T-helper 17 cell (primary cell): ENCODE measurements around the gene APOC4. TPM values are rescaled to one million over a fixed set of nuclear protein-coding genes. Genes with fewer than 3 reads are reported as not detected.

ENCODE experiments used
- ATAC-seq: fragments of 150-1000 bp; cut with Tn5 transposase; 2 replicates; pipeline ENCODE4 v1.10.0; 2021; ENCODE audit warnings: mild to moderate bottlenecking, moderate library complexity
- DNase-seq, 3 donors: peaks; one replicate each; pipeline versions ENCODE4 v3.0.0 to v3.0.0-alpha.2; 2020 to 2021
- H3K9me3 ChIP-seq: one replicate; pipeline ENCODE4 v1.7.0; 2013; ENCODE audit warnings: low read length, mild to moderate bottlenecking; ENCODE audit not compliant: control insufficient read depth, poor library complexity, severe bottlenecking
- H3K27ac Mint-ChIP-seq: one replicate; pipeline ENCODE4 v1.8.0; 2022; ENCODE audit warnings: mild to moderate bottlenecking, moderate library complexity, mixed read lengths
- H3K27me3 Mint-ChIP-seq: one replicate; pipeline ENCODE4 v1.8.0; 2022; ENCODE audit warnings: mixed read lengths
- H3K36me3 Mint-ChIP-seq: one replicate; pipeline ENCODE4 v1.8.0; 2022; ENCODE audit warnings: low read depth, mixed read lengths
- H3K4me1 Mint-ChIP-seq: one replicate; pipeline ENCODE4 v1.8.0; 2022; ENCODE audit warnings: mild to moderate bottlenecking, mixed read lengths
- H3K4me3 Mint-ChIP-seq: one replicate; pipeline ENCODE4 v1.8.0; 2022; ENCODE audit warnings: mild to moderate bottlenecking, moderate library complexity, mixed read lengths
- total RNA-seq, 4 donors: library from RNA in 2 of 4; stranded (reverse) in 2 of 4; gene quantifications; one replicate each; pipeline ENCODE4 v1.2.3 and lab custom pipeline; 2022 to 2026

APOC4 gene
- total RNA-seq, 2 donors from 2014 or later: not detected

- Mint-ChIP-seq H3K27me3 (peaks cover 21% of the 10 kb centered on the region), H3K4me3 (no peak overlapping the region), H3K4me1 (peaks cover 5% of the 10 kb centered on the region), H3K36me3 (no peaks in the 10 kb centered on the region), H3K27ac (no peak overlapping the region)
- DNase-seq (no peak), ATAC-seq (no peak)
- H3K9me3 ChIP-seq: no peaks in the 10 kb centered on the region
These were observed 11.9 kb upstream of the APOC4 start for GRCh38 chr19:44930088-44930487.

- H3K4me1 Mint-ChIP-seq: peaks cover 5% of the 10 kb centered on the region
- H3K27me3 Mint-ChIP-seq: peaks cover 7% of the 10 kb centered on the region
These were observed 10.5 kb upstream of the APOC4 start for GRCh38 chr19:44931541-44931940.

GRCh38 chr19:44939668-44940067 is 2.4 kb upstream of the APOC4 start:
- DNase-seq: no peak
- H3K4me1 Mint-ChIP-seq: peaks cover 2% of the 10 kb centered on the region
- no peaks in the 10 kb centered on the region for H3K9me3 ChIP-seq
- no peak overlapping the region for H3K27ac Mint-ChIP-seq
- H3K36me3 Mint-ChIP-seq: peaks cover 2% of the 10 kb centered on the region
- no peak for ATAC-seq
- H3K4me3 Mint-ChIP-seq: no peak overlapping the region
- peaks cover 12% of the 10 kb centered on the region for H3K27me3 Mint-ChIP-seq

More at GRCh38 chr19:44931541-44931940, 10.5 kb upstream of the APOC4 start:
- Mint-ChIP-seq H3K27ac (no peak overlapping the region), H3K4me3 (no peak overlapping the region), H3K36me3 (no peaks in the 10 kb centered on the region)
- no peaks in the 10 kb centered on the region for H3K9me3 ChIP-seq
- no peak for ATAC-seq
- DNase-seq: no peak

GRCh38 chr19:44943801-44944249 is 1.8 kb downstream of the APOC4 start:
- H3K36me3 Mint-ChIP-seq: peaks cover 2% of the 10 kb centered on the region
- no peak overlapping the region for H3K4me3 Mint-ChIP-seq
- H3K27me3 Mint-ChIP-seq: peaks cover 12% of the 10 kb centered on the region
- ATAC-seq (no peak), DNase-seq (no peak)
- H3K9me3 ChIP-seq: no peaks in the 10 kb centered on the region
- H3K27ac Mint-ChIP-seq: no peak overlapping the region
- H3K4me1 Mint-ChIP-seq: peaks cover 2% of the 10 kb centered on the region

DNA sequence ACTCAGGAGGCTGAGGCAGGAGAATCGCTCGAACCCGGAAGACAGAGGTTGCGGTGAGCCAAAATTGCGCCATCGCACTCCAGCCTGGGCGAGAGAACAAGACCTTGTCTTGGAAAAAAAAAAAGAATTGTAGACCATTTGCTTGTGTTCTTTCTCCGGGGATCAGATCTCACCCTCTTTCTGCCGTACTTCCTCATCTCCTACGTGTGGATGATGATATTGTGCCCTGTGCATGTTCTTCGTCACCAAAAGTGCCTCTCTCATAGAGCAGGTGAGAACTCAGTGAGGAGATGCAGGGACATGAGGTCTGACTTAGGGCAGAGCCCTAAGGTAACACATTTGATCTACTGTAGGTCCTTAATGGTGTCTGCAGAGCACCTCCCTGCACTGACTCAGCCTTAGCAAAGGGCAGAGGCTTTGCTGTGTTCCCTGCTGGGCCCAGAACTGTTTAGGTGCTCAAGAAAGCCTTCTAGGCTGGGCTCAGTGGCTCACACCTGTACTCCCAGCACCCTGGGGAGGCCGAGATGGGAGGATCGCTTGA is 5.1 kb downstream of the APOC4 start:
- no peak for DNase-seq
- no peak overlapping the region for H3K27ac Mint-ChIP-seq
- H3K27me3 Mint-ChIP-seq: peaks cover 10% of the 10 kb centered on the region
- peaks cover 5% of the 10 kb centered on the region for H3K4me1 Mint-ChIP-seq
- no peaks in the 10 kb centered on the region for H3K9me3 ChIP-seq
- no peak for ATAC-seq
- peaks cover 2% of the 10 kb centered on the region for H3K36me3 Mint-ChIP-seq
- no peak overlapping the region for H3K4me3 Mint-ChIP-seq

DNA sequence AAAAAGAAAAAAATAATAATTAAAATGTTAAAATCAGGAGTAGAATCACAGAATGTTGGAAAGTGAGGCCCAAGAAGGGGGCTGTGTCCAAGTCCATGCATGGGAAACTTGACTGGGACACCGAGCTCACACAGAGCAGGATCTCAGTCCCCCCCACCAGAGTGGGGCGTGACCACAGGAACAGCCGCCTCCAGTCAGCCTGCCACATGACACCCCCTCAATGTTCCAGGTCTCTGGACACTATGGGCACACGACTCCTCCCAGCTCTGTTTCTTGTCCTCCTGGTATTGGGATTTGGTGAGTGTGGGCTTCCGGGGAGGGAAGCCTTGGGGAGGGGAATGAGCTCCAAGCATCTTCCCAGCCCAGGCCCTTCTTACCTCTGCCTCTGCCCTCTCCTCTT is 6.2 kb downstream of the APOC4 start:
- Mint-ChIP-seq H3K27ac (no peak overlapping the region), H3K4me3 (no peak overlapping the region), H3K27me3 (peaks cover 6% of the 10 kb centered on the region), H3K4me1 (peaks cover 5% of the 10 kb centered on the region), H3K36me3 (peaks cover 2% of the 10 kb centered on the region)
- ATAC-seq: no peak
- no peak for DNase-seq
- no peaks in the 10 kb centered on the region for H3K9me3 ChIP-seq

GRCh38 chr19:44948763-44949374 is 6.8 kb downstream of the APOC4 start:
- no peaks in the 10 kb centered on the region for H3K9me3 ChIP-seq
- ATAC-seq: no peak
- Mint-ChIP-seq H3K27ac (peak overlapping the region; percentile 29), H3K4me1 (peaks cover 7% of the 10 kb centered on the region), H3K4me3 (no peak overlapping the region), H3K36me3 (peaks cover under 1% of the 10 kb centered on the region), H3K27me3 (peaks cover 3% of the 10 kb centered on the region)
- no peak for DNase-seq

DNA sequence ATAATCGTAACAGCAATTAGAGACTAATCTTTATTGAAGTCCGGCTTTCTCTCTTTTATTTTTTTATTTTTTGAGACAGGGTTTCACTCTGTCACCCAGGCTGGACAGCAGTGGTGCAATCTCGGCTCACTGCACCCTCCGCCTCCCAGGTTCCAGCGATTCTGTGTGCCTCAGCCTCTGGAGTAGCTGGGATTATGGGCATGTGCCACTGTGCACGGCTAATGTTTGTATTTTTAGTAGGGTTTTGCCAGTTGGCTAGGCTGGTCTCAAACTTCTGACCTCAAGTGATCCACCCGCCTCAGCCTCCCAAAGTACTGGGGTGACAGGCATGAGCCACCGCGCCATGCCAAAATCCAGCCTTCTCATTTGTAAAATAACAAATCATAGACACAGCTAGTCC is 7.5 kb downstream of the APOC4 start:
- H3K4me3 Mint-ChIP-seq: no peak overlapping the region
- H3K27ac Mint-ChIP-seq: peak overlapping the region; percentile 29
- H3K9me3 ChIP-seq: no peaks in the 10 kb centered on the region
- H3K27me3 Mint-ChIP-seq: no peaks in the 10 kb centered on the region
- DNase-seq: no peak
- H3K4me1 Mint-ChIP-seq: peaks cover 9% of the 10 kb centered on the region
- ATAC-seq: no peak
- H3K36me3 Mint-ChIP-seq: peaks cover 2% of the 10 kb centered on the region

GRCh38 chr19:44951179-44952159 is 9.4 kb downstream of the APOC4 start:
- Mint-ChIP-seq H3K4me1 (peaks cover 22% of the 10 kb centered on the region), H3K27ac (no peak overlapping the region), H3K4me3 (peak overlapping the region; percentile 19), H3K27me3 (no peaks in the 10 kb centered on the region), H3K36me3 (peaks cover 8% of the 10 kb centered on the region)
- H3K9me3 ChIP-seq: no peaks in the 10 kb centered on the region
- no peak for ATAC-seq
- DNase-seq: peak; percentile 22 to 48 (median 23)

- Mint-ChIP-seq H3K4me1 (peaks cover 38% of the 10 kb centered on the region), H3K27me3 (no peaks in the 10 kb centered on the region), H3K27ac (peak overlapping the region; percentile 99), H3K4me3 (peak overlapping the region; percentile 100), H3K36me3 (peaks cover 8% of the 10 kb centered on the region)
- DNase-seq (no peak), ATAC-seq (no peak)
- H3K9me3 ChIP-seq: no peaks in the 10 kb centered on the region
These were observed 12.2 kb downstream of the APOC4 start for GRCh38 chr19:44954278-44954648.

DNA sequence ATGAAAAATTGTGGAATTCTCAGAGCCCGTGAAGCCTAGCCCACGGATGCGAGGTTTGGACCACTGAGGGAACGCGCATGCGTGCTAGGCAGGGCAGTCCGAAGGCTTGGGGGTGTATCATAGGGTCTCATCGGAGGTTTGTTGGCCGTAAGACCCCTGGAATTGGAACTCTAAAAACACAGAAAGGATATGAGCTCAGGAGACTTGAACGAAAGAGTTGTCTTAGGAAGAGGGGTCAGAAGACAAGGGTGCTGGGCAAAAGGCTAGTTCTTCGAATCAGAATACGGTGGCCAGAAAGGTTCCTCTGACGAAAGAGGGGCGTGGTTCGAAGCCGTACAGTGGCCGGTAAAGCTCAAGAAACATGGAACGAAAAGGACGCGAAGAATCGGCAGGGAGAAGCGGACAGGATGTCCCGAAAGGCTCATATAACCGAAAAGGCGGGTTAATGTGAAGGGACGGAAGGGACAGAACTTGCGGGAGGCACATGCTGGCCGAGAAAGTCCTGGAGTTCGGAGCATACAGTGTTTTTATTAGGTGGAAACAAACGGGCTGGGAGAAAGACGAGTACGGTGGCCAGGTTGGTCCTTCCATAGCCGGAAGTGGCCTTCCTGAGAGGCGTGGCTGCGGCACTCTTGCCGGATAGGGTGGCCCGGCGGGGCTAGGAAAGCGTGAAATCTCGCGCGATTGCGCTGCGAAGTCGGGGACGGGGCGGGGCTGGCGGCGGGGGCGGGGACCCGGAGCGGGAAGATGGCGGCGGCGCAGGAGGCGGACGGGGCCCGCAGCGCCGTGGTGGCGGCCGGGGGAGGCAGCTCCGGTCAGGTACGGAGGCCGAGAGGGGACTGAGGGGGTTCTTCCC is 12.8 kb downstream of the APOC4 start, which contains the start of gene CLPTM1:
CLPTM1 (plus strand) TSS at position 732 of the 856 bp plus-strand sequence; CDS start at position 748, 16 bp downstream.
- no peaks in the 10 kb centered on the region for H3K27me3 Mint-ChIP-seq
- no peaks in the 10 kb centered on the region for H3K9me3 ChIP-seq
- H3K4me3 Mint-ChIP-seq: peak within 1 kb of the TSS; percentile 100
- H3K27ac Mint-ChIP-seq: peak within 1 kb of the TSS; percentile 99
- DNase-seq (peak; percentile 91 to 97 (median 95)), ATAC-seq (peak; percentile 92)
- peaks cover 8% of the 10 kb centered on the region for H3K36me3 Mint-ChIP-seq
- peaks cover 43% of the 10 kb centered on the region for H3K4me1 Mint-ChIP-seq

GRCh38 chr19:44955505-44956439 is 13.7 kb downstream of the APOC4 start:
- Mint-ChIP-seq H3K4me1 (peaks cover 49% of the 10 kb centered on the region), H3K27me3 (no peaks in the 10 kb centered on the region), H3K4me3 (peak overlapping the region; percentile 100), H3K27ac (peak overlapping the region; percentile 99), H3K36me3 (peaks cover 8% of the 10 kb centered on the region)
- DNase-seq (no peak), ATAC-seq (peak; percentile 7)
- no peaks in the 10 kb centered on the region for H3K9me3 ChIP-seq
